ENCODE results near the gene AMOTL2. TPM values are rescaled to one million over a fixed set of nuclear protein-coding genes. Genes with fewer than 3 reads are reported as not detected.

AMOTL2 gene
- total and polyA plus RNA-seq, 2 donors (not counting 3 experiments of a cell fraction or from before 2014, with no cell fraction given): 130 to 145 TPM

DNA sequence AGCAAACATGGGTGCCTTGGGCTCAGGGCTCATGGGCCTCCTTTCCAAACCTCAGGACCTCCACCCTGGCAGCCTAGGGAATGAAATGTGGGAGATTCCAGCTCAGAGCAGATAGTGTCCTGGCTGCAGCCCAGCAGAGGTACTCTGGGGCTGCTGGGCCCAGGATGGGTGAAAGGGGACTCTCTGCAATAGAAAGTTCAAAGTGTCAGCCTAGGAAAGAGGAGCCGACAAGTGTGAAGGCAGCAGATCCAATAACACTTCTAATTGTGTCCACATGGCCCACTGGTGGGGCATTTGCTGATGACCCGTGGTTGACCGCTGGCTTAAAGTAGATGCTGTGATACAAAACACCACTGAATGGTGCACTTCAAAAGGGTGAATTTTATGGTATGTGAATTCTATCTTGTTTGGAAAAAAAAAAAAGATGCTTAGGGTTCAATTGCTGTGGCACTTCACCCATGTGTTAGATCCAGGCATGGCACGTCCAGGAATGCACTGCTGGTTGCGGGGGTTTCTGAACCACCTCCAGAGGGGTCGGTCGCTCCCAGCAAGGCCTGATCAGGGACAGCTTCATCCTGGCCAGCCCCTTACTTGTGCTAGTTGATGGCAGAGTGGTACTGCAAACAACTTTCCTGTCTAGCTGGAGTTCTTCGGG, 20.9 kb downstream of the AMOTL2 start:
- Histone ChIP-seq H3K27ac (ENCODE audit: insufficient read depth, low read depth, low read length) (no peak overlapping the region), H3K9me1 (replicated peaks; ENCODE audit: control insufficient read depth, extremely low read depth, insufficient read depth, low read length) (no peaks in the 10 kb centered on the region), H2AFZ (ENCODE audit: low read depth, low read length) (no peak overlapping the region), H3K27me3 (ENCODE audit: control insufficient read depth in 2 of 2, insufficient read depth in 2 of 2, low read length in 2 of 2) (no peaks in the 10 kb centered on the region), H3K4me1 (ENCODE audit: control insufficient read depth, extremely low read depth, insufficient read depth, low read length) (peaks cover 3% of the 10 kb centered on the region), H3K9ac (replicated peaks; ENCODE audit: extremely low read depth, insufficient read depth, low read length) (no peak overlapping the region), H4K20me1 (replicated peaks; ENCODE audit: control insufficient read depth, extremely low read depth, insufficient read depth, low read length) (no peaks in the 10 kb centered on the region), H3K4me2 (ENCODE audit: insufficient read depth, low read length) (no peak overlapping the region), H3K36me3 (ENCODE audit: control insufficient read depth in 2 of 2, extremely low read depth in 1 of 2, insufficient read depth in 2 of 2, low read length in 2 of 2) (peaks cover 29 to 38% of the 10 kb centered on the region in 2 experiments), H3K9me3 (replicated peaks; ENCODE audit: control insufficient read depth, insufficient read depth, low read length) (no peaks in the 10 kb centered on the region), H3K79me2 (ENCODE audit: control insufficient read depth, insufficient read depth, low read length) (peaks cover 20% of the 10 kb centered on the region), H3K4me3 (replicated peaks in 1 of 3; ENCODE audit: insufficient read depth in 1 of 3, low read depth in 1 of 3, low read length in 3 of 3) (no peak overlapping the region)
- no TSS peak for BruUV-seq (replicated peaks)
- TF ChIP-seq FOS (IDR thresholded peaks at IDR 0.05; ENCODE audit: borderline replicate concordance, insufficient read depth, low read length): no peak
- TF ChIP-seq, protein P1, sequence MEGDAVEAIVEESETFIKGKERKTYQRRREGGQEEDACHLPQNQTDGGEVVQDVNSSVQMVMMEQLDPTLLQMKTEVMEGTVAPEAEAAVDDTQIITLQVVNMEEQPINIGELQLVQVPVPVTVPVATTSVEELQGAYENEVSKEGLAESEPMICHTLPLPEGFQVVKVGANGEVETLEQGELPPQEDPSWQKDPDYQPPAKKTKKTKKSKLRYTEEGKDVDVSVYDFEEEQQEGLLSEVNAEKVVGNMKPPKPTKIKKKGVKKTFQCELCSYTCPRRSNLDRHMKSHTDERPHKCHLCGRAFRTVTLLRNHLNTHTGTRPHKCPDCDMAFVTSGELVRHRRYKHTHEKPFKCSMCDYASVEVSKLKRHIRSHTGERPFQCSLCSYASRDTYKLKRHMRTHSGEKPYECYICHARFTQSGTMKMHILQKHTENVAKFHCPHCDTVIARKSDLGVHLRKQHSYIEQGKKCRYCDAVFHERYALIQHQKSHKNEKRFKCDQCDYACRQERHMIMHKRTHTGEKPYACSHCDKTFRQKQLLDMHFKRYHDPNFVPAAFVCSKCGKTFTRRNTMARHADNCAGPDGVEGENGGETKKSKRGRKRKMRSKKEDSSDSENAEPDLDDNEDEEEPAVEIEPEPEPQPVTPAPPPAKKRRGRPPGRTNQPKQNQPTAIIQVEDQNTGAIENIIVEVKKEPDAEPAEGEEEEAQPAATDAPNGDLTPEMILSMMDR (IDR thresholded peaks at IDR 0.05; ENCODE audit: extremely low read depth in 1 of 2, insufficient read depth in 1 of 2, low read depth in 1 of 2, low read length in 2 of 2): no peak
- TF ChIP-seq, protein P2, sequence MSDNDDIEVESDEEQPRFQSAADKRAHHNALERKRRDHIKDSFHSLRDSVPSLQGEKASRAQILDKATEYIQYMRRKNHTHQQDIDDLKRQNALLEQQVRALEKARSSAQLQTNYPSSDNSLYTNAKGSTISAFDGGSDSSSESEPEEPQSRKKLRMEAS (IDR thresholded peaks at IDR 0.05; ENCODE audit: insufficient read depth, insufficient read length): no peak
- no peak for TF ChIP-seq MYC (IDR thresholded peaks at IDR 0.05; ENCODE audit: low read depth, low read length)
- peak; percentile 31 for TF ChIP-seq POLR2AphosphoS5 (IDR thresholded peaks at IDR 0.05; ENCODE audit: insufficient read depth, low read depth, low read length)
- no peak for FAIRE-seq
- DNase-seq (ENCODE audit: low read depth, low spot score): no peak
- intact Hi-C loops (cut with micrococcal nuclease): no loop called here
- ChIA-PET CTCF (interaction anchor here (0.8 to 1.8 kb wide), 6 partner anchors 13 to 122 kb away, joined by 3 to 5 read pairs (median 3); no protein-coding TSS in a partner anchor), POLR2A (interaction anchor here (0.7 to 2.6 kb wide), 3 partner anchors 10 to 53 kb away, joined by 3 to 7 read pairs (median 5); no protein-coding TSS in a partner anchor)
- dilution Hi-C loops (cut with MboI; ENCODE audit: extremely low pct_ligation_motif_present, low sequenced_read_pairs): no loop called here

Measured in endothelial cell of umbilical vein (primary cell).